ENCODE data around the gene ZNF22. TPM values are rescaled to one million over a fixed set of nuclear protein-coding genes. Genes with fewer than 3 reads are reported as not detected.

ZNF22 gene
- total RNA-seq, 4 donors from 2014 or later, result 19.2 to 35.6 (median 27.1) TPM

DNA sequence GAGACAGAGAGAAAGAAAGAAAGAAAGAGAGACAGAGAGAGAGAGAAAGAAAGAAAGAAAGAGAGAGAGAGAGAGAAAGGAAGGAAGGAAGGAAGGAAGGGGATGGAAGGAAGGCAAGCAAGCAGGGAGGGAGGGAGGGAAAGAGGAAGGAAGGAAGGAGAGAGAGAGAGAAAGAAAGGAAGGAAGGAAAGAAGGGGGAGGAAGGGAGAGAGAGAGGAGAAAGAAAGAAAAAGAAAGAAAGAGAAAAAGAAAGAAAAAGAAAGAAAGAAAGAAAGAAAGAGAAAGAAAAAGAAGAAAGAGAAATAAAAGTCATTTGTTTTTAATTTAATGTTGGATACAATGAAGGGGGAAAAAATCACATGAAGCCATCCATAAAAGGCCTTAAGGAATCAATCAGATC, 45.8 kb upstream of the ZNF22 start:
- H3K4me3 ChIP-seq, result no peak overlapping the region
- ATAC-seq, result no peak
- peaks cover 0 to 19% of the 10 kb centered on the region in 2 donors for H3K36me3 ChIP-seq
- no peak for TF ChIP-seq POLR2A (IDR thresholded peaks at IDR 0.05)
- TF ChIP-seq, protein P1, sequence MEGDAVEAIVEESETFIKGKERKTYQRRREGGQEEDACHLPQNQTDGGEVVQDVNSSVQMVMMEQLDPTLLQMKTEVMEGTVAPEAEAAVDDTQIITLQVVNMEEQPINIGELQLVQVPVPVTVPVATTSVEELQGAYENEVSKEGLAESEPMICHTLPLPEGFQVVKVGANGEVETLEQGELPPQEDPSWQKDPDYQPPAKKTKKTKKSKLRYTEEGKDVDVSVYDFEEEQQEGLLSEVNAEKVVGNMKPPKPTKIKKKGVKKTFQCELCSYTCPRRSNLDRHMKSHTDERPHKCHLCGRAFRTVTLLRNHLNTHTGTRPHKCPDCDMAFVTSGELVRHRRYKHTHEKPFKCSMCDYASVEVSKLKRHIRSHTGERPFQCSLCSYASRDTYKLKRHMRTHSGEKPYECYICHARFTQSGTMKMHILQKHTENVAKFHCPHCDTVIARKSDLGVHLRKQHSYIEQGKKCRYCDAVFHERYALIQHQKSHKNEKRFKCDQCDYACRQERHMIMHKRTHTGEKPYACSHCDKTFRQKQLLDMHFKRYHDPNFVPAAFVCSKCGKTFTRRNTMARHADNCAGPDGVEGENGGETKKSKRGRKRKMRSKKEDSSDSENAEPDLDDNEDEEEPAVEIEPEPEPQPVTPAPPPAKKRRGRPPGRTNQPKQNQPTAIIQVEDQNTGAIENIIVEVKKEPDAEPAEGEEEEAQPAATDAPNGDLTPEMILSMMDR (IDR thresholded peaks at IDR 0.05), result no peak
- no peaks in the 10 kb centered on the region for H3K9me3 ChIP-seq
- H3K27me3 ChIP-seq, result no peaks in the 10 kb centered on the region
- H3K27ac ChIP-seq, result peak overlapping the region in 2 of 4 donors; percentile 1 to 59
- peaks cover 0 to 47% (median 13%) of the 10 kb centered on the region in 3 donors for H3K4me1 ChIP-seq

DNA sequence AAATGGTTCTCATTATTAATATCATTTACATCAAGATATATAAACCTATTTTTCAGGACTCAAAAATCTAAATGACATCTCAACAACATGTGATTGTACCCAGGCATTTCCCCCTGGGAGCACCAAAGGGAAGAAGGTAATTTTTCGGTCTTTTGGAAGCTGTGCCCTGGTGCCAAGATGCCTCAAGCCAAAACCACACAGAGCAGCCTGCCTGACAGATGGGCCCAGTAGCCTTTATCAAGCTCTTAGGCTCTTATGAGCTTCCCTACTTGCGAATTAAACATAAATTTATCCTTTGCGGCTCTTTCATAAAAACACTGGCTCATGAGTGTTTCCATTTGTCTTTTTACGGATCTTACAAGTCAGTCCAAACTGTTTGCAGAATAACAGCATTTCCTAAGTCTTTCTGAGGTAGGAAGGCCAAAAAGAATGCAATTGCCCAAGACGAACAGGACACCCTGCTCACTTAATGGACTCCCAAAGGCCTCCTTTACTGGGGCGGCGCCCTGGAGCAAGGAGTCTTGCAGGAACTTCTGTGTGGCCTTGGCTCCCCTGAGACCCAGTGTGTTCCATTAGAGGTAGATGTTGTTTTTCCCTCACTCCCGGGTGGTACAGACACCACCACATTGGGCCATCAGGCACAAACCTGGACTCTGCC, 45.2 kb upstream of the ZNF22 start:
- Histone ChIP-seq H3K27me3 (no peaks in the 10 kb centered on the region), H3K27ac (peak overlapping the region in 3 of 4 donors; percentile 49 to 59 (median 55)), H3K9me3 (no peaks in the 10 kb centered on the region), H3K4me1 (peaks cover 0 to 47% (median 19%) of the 10 kb centered on the region in 3 donors), H3K36me3 (peaks cover 0 to 19% of the 10 kb centered on the region in 2 donors), H3K4me3 (no peak overlapping the region)
- TF ChIP-seq EP300 (IDR thresholded peaks at IDR 0.05), result no peak
- TF ChIP-seq POLR2A (IDR thresholded peaks at IDR 0.05), result no peak
- TF ChIP-seq POLR2AphosphoS5 (IDR thresholded peaks at IDR 0.05), result peak; percentile 27
- WGBS, 2 donors (ENCODE audit: low coverage in 1 of 2), result 62 to 63% methylated on average over 4 to 5 of the region's 8 CpGs
- peak; percentile 56 for ATAC-seq

DNA sequence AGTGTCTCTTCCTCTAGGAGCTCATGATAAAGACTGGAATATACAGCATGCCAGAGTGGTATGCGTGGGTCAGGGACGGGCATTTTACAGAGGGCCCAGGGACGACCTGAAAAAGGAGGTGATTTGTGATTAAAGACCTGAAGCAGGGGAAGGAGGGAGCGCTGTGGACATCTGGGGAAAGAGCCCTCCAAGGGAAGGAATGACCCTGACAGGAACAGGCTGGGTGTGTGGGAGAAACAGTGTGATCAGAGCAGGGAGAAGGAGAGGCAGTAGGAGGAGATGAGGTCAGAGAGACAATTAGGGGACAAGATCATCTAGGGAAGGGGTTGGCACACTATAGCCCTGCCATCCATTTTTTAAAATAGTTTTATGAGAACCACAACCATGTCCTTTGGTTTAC, 44.5 kb upstream of the ZNF22 start:
- peaks cover 0 to 19% of the 10 kb centered on the region in 2 donors for H3K36me3 ChIP-seq
- H3K27ac ChIP-seq, result peak overlapping the region in 3 of 4 donors; percentile 31 to 55 (median 49)
- H3K4me1 ChIP-seq, result peaks cover 0 to 54% (median 20%) of the 10 kb centered on the region in 3 donors
- no peaks in the 10 kb centered on the region for H3K27me3 ChIP-seq
- H3K9me3 ChIP-seq, result no peaks in the 10 kb centered on the region
- WGBS, 2 donors (ENCODE audit: low coverage in 1 of 2), result 89 to 96% methylated on average over 3 to 4 of the region's 4 CpGs
- no peak overlapping the region for H3K4me3 ChIP-seq
- TF ChIP-seq, protein P1 (IDR thresholded peaks at IDR 0.05), result no peak
- TF ChIP-seq POLR2AphosphoS5 (IDR thresholded peaks at IDR 0.05), result no peak
- TF ChIP-seq EP300 (IDR thresholded peaks at IDR 0.05), result no peak
- no peak for TF ChIP-seq POLR2A (IDR thresholded peaks at IDR 0.05)
- no peak for ATAC-seq

GRCh38 chr10:44956717-44957706, 43.7 kb upstream of the ZNF22 start:
- TF ChIP-seq EP300 (IDR thresholded peaks at IDR 0.05), result no peak
- no peak for ATAC-seq
- Histone ChIP-seq H3K27me3 (no peaks in the 10 kb centered on the region), H3K4me1 (peaks cover 0 to 62% (median 23%) of the 10 kb centered on the region in 3 donors), H3K4me3 (no peak overlapping the region), H3K9me3 (no peaks in the 10 kb centered on the region), H3K27ac (peak overlapping the region in 3 of 4 donors; percentile 89 to 94 (median 94)), H3K36me3 (peaks cover 0 to 19% of the 10 kb centered on the region in 2 donors)
- WGBS, 2 donors (ENCODE audit: low coverage in 1 of 2), result 96 to 100% methylated on average over 3 to 4 of the region's 4 CpGs

- Histone ChIP-seq H3K9me3 (no peaks in the 10 kb centered on the region), H3K27me3 (no peaks in the 10 kb centered on the region), H3K4me3 (peak overlapping the region; percentile 61 to 82), H3K36me3 (peaks cover 0 to 14% of the 10 kb centered on the region in 2 donors), H3K27ac (peak overlapping the region; percentile 58 to 94 (median 92)), H3K4me1 (peaks cover 0 to 75% (median 23%) of the 10 kb centered on the region in 3 donors)
- WGBS, 2 donors (ENCODE audit: low coverage in 1 of 2), result 7 to 24% methylated on average over 3 to 5 of the region's 5 CpGs
- ATAC-seq, result peak; percentile 23
- TF ChIP-seq EP300 (IDR thresholded peaks at IDR 0.05) (no peak), POLR2AphosphoS5 (IDR thresholded peaks at IDR 0.05) (peak; percentile 15)
These were observed 42.4 kb upstream of the ZNF22 start for GRCh38 chr10:44958196-44958897.

DNA sequence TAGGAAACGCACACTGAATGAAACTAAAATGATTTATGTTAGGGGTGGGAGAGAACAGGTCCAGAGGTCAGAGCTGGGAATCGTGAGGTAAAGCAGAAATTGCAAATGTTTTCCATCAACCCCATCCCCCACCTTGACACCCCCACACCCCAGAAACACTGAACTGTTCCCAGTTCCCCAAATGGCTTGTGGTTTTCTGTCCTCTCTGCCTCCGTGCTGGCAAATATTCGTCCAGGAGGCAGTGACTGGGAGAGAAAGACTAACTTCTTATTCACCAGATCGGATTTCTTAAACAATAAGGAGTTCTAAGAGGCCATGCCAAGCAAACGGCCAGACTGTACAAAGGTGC, 41.9 kb upstream of the ZNF22 start:
- Histone ChIP-seq H3K4me1 (peaks cover 0 to 80% (median 23%) of the 10 kb centered on the region in 3 donors), H3K36me3 (peaks cover 0 to 14% of the 10 kb centered on the region in 2 donors), H3K4me3 (peak overlapping the region; percentile 61 to 82), H3K27ac (peak overlapping the region; percentile 58 to 94 (median 92)), H3K9me3 (no peaks in the 10 kb centered on the region), H3K27me3 (no peaks in the 10 kb centered on the region)
- no peak for ATAC-seq
- no peak for TF ChIP-seq POLR2AphosphoS5 (IDR thresholded peaks at IDR 0.05)
- TF ChIP-seq, protein P1 (IDR thresholded peaks at IDR 0.05), result no peak
- TF ChIP-seq POLR2A (IDR thresholded peaks at IDR 0.05), result no peak
- TF ChIP-seq EP300 (IDR thresholded peaks at IDR 0.05), result no peak
- WGBS, 2 donors (ENCODE audit: low coverage in 1 of 2), result 3 to 6% methylated on average over 4 to 5 of the region's 6 CpGs

Data from gastroesophageal sphincter (tissue), 4 donors.